ENCODE data around the gene TSSC4.

The TSSC4 gene

GRCh38 chr11:2436013-2436520, 35.5 kb downstream of the TSSC4 start:
- no peak for DNase-seq

- no peak for DNase-seq
These were observed 36.0 kb downstream of the TSSC4 start for GRCh38 chr11:2436521-2437031.

GRCh38 chr11:2437516-2437915, 37.0 kb downstream of the TSSC4 start:
- no peak for DNase-seq

GRCh38 chr11:2439820-2440219, 39.3 kb downstream of the TSSC4 start:
- DNase-seq, result no peak

GRCh38 chr11:2440646-2441045, 40.1 kb downstream of the TSSC4 start:
- no peak for DNase-seq

- no peak for DNase-seq
These were observed 40.6 kb downstream of the TSSC4 start for GRCh38 chr11:2441171-2441570.

- no peak for DNase-seq
These were observed 42.0 kb downstream of the TSSC4 start for GRCh38 chr11:2442589-2442988.

GRCh38 chr11:2443406-2443805, 42.9 kb downstream of the TSSC4 start:
- DNase-seq, result no peak

GRCh38 chr11:2443881-2444820, 43.6 kb downstream of the TSSC4 start, which contains the start of gene TRPM5:
TRPM5 (minus strand) TSS chr11:2444514; CDS start chr11:2423036, 21,478 bp downstream.
- peak; percentile 81 for DNase-seq

- peak; percentile 48 for DNase-seq
These were observed 44.5 kb downstream of the TSSC4 start, which contains the start of gene KCNQ1 for GRCh38 chr11:2444821-2445745. KCNQ1 (plus strand) TSS chr11:2445008; CDS start chr11:2445099, 91 bp downstream.

- DNase-seq, result peak; percentile 22
These were observed 45.4 kb downstream of the TSSC4 start for GRCh38 chr11:2445746-2446551.

- peak; percentile 19 for DNase-seq
These were observed 46.2 kb downstream of the TSSC4 start for GRCh38 chr11:2446590-2447252.

- DNase-seq, result peak; percentile 10
These were observed 46.9 kb downstream of the TSSC4 start for GRCh38 chr11:2447253-2447950.

GRCh38 chr11:2447951-2448650, 47.6 kb downstream of the TSSC4 start:
- DNase-seq, result peak; percentile 6

- DNase-seq, result no peak
These were observed 48.4 kb downstream of the TSSC4 start for GRCh38 chr11:2448661-2449547.

GRCh38 chr11:2449548-2450320, 49.2 kb downstream of the TSSC4 start:
- DNase-seq, result no peak

- DNase-seq, result no peak
These were observed 49.9 kb downstream of the TSSC4 start for GRCh38 chr11:2450321-2451041.

Data from activated naive CD4-positive, alpha-beta T cell treated with anti-CD3 and anti-CD28 coated beads, Interleukin-2, amount 50 U/mL, for 16 hours (primary cell).